SIG-M5 treated with dmso at 0.1 percent for 504 hours (cell line): ENCODE measurements around the gene PLCD1.
"Not testable (repeated sequence)": the region's sequence is repeated elsewhere in the genome, so short reads cannot be mapped to it uniquely, and the experiment has no call there.

Source experiments
- DNase-seq: peaks from one replicate; lab custom pipeline; 2025; ENCODE audit not compliant: unreplicated experiment; lab: John Stamatoyannopoulos, UW

PLCD1 gene

GRCh38 chr3:38029400-38030125 lies at the start of gene PLCD1:
Gene PLCD1 (minus strand): TSS chr3:38029642. CDS start chr3:38029539, 103 bp downstream.
- DNase-seq: no peak

DNA sequence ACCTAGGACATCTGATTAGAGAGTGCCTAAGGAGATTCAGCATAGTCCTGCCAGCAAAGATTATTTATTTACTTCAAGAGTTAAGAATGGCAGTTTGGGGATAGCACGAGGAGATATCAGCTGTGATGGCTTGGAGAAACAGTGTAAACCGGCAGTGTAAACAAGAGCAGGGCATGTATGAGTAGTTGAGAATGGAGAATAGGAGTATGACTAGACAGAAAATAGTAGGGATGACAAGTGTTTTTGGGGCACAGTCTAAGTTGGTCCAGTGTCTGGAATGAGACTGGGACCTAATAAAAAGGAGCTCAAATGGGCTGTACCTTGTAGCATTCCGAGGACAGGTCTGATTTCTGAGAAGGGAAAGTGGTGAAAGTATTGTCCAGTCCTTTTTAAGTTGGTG lies 47.6 kb upstream of the PLCD1 start:
- DNase-seq: not testable (repeated sequence)

GRCh38 chr3:38070013-38070412 lies 40.6 kb upstream of the PLCD1 start:
- no peak for DNase-seq

GRCh38 chr3:38067508-38068233 lies 38.2 kb upstream of the PLCD1 start:
- peak; percentile 61 for DNase-seq

DNA sequence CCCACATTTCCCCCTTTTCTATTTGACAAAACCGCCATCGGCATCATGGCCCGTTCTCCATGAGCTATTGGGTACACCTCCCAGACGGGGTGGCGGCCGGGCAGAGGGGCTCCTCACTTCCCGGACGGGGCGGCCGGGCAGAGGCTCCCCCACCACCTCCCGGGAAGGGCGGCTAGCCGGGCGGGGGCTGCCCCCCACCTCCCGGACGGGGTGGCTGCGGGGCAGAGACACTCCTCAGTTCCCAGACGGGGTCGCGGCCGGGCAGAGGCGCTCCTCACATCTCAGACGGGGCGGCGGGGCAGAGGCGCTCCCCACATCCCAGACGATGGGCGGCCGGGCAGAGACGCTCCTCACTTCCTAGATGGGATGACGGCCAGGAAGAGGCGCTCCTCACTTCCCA lies 35.0 kb upstream of the PLCD1 start:
- DNase-seq: not testable (repeated sequence)

GRCh38 chr3:38062809-38063208 lies 33.4 kb upstream of the PLCD1 start:
- no peak for DNase-seq

GRCh38 chr3:38059591-38059990 lies 30.1 kb upstream of the PLCD1 start:
- no peak for DNase-seq

GRCh38 chr3:38059148-38059547 lies 29.7 kb upstream of the PLCD1 start:
- no peak for DNase-seq

DNA sequence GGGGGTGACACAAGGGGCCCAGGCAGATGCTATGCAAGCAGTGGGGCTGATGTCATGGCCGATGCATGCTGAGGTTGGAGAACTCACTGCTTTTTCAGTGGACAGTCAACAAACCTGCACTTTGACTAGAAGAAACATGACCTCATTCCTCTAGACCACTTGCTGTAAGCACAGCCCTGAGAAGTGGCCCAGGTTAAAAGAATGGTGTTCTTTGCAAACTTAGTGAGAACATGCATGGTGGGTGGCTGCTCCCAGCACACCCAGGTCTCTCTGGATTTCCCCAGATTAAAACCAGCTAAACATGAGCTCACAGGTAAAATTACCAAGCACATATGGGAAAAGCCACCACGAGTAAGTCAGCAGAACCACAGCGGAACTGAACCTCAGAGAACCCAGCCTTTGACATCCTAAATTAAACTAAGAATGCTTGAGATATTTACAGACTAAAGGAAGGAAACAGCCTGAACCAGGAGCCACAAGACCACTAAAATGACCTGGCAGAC lies 25.1 kb upstream of the PLCD1 start:
- no peak for DNase-seq

DNA sequence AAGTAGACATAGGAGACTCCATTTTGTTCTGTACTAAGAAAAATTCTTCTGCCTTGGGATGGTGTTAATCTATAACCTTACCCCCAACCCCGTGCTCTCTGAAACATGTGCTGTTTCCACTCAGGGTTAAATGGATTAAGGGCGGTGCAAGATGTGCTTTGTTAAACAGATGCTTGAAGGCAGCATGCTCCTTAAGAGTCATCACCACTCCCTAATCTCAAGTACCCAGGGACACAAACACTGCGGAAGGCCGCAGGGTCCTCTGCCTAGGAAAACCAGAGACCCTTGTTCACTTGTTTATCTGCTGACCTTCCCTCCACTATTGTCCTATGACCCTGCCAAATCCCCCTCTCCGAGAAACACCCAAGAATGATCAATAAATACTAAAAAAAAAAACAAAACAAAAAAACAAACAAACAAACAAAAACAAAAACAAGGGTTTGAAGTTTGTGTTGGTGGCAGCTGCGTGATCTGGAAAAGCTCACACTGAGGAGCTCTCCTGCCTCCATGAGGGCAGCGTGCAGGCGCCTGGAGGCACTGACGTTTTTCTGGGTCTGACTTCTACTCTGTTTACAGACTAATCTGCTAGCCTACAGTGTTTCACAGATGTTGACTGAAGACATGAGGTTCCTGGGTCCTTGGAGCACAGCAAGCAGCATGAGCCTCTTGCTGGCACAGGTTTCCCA lies 24.5 kb upstream of the PLCD1 start:
- DNase-seq: not testable (repeated sequence)

DNA sequence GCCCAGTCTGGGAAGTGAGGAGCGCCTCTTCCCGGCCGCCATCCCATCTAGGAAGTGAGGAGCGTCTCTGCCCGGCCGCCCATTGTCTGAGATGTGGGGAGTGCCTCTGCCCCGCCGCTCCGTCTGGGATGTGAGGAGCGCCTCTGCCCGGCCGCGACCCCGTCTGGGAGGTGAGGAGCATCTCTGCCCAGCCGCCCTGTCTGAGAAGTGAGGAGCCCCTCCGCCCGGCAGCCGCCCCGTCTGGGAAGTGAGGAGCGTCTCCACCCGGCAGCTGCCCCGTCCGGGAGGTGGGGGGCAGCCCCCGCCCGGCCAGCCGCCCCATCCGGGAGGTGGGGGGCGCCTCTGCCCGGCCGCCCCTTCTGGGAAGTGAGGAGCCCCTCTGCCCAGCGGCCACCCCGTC lies 23.8 kb upstream of the PLCD1 start:
- not testable (repeated sequence) for DNase-seq

DNA sequence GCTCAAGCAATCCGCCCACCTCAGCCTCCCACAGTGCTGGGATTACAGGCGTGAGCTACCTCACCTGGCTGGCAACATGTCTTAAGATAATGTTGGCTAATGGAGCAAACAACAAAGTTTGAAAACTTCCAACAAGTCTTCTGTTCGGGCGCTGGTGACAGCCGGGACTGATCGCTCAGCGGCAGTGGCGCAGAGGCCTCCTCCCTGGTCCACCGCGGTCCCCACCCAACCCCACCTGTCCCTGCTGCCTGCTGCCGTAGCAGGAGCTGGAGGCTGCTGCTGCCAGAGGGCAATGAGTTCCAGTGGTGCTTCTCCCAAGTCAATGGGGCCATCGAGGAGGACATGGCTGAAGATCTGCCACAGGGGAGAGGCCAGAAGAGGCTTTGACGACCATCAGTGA lies 21.7 kb upstream of the PLCD1 start:
- no peak for DNase-seq

DNA sequence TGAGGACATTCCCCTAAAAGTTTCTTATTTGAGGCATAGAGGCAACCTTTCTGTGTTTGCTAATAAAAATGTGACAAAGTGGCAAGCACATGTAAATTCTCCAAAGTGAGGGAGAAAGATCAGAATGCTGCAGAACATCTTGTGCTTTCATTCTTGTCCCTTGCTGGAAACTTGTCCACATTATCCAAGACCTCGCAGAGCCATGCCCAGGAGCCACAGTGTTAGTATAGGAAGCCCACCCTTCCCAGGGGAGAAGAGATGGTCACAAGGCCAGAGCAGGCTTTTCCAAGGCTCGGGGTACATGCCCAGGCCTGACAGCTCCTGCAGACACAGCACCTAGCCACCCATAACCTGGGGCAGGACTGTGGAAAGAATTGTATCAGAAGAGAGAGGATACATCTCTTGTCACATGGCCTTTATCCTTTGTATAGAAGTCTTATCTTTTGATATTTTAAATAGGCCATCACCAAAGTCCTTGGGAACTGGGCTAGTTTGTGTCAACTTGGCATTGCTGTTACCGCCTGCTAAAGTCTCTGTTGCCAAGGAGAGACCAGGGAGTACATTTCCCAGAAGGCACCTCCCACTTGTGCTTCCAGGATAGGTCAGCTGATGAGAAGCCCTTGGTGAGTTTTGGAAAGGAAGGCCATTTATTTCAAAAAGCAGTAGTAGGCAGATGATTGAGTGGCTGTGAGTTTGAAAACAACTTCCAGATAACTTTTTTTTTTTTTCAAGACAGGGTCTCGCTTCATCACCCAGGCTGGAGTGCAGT lies 20.1 kb upstream of the PLCD1 start:
- no peak for DNase-seq

- DNase-seq: no peak
Measured at GRCh38 chr3:38047896-38048295, 18.5 kb upstream of the PLCD1 start.

- no peak for DNase-seq
Measured at GRCh38 chr3:38046821-38047220, 17.4 kb upstream of the PLCD1 start.

DNA sequence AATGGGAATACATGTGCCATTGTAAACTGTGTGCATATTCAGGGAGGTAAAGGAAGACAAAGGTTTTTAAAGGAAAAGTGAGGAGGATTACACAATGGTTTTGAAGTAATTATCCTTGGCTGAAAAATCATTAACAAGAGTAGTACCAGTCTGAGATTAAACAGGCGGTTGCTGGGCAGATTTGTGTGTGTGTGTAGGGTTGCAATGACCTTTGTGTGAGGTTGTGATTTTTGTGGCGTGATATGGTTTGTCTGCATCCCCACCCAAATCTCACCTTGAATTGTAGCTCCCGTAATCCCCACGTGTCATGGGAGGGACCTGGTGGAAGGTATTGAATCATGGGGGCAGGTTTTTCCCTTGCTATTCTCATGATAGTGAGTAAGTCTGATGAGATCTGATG lies 16.6 kb upstream of the PLCD1 start:
- DNase-seq: no peak

DNA sequence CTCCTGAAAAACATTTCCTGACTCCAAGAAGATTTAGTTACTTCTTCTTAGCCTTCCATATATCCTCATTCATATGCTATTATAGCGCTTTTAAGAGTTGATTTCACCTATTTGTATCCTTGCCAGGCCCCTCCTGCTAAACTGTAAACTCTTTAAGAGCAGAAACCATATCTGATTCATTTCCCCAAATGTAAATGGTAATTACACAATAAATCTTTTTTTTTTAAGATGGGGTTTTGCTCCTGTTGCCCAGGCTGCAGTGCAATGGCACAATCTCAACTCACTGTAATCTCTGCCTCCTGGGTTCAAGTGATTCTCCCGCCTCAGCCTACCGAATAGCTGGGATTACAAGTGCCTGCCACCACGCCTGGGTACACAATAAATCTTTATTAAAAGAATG lies 14.0 kb upstream of the PLCD1 start:
- no peak for DNase-seq

DNA sequence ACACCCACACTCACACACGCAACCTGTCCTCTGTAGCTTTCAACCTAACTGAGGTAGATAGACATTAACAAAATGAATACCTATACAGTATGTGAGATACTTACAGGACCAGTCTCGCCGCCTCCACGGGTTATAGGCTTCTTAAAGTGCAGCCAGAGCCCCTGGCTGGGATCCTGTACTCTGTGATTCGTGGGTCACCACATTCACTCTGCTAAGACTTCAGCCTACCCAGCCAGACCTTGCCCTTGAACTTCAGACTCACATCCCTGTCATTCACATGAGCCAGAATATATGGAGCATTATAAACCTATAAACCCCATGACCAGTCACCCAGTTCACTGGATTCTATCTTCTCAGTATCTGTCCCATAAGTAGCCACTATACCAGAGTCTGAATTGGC lies 11.0 kb upstream of the PLCD1 start:
- DNase-seq: no peak

GRCh38 chr3:38039899-38040261 lies 10.4 kb upstream of the PLCD1 start:
- DNase-seq: peak; percentile 82

- no peak for DNase-seq
Measured at GRCh38 chr3:38039101-38039898, 9.9 kb upstream of the PLCD1 start, which contains the start of gene DLEC1. Gene DLEC1 (plus strand): TSS chr3:38039208. CDS start chr3:38039226, 18 bp downstream.
